ENCODE results near the gene ITPK1. TPM values are rescaled to one million over a fixed set of nuclear protein-coding genes. Genes with fewer than 3 reads are reported as not detected.

Gene ITPK1
- total RNA-seq, 1 experiment from 2014 or later, result 38.5 TPM

DNA sequence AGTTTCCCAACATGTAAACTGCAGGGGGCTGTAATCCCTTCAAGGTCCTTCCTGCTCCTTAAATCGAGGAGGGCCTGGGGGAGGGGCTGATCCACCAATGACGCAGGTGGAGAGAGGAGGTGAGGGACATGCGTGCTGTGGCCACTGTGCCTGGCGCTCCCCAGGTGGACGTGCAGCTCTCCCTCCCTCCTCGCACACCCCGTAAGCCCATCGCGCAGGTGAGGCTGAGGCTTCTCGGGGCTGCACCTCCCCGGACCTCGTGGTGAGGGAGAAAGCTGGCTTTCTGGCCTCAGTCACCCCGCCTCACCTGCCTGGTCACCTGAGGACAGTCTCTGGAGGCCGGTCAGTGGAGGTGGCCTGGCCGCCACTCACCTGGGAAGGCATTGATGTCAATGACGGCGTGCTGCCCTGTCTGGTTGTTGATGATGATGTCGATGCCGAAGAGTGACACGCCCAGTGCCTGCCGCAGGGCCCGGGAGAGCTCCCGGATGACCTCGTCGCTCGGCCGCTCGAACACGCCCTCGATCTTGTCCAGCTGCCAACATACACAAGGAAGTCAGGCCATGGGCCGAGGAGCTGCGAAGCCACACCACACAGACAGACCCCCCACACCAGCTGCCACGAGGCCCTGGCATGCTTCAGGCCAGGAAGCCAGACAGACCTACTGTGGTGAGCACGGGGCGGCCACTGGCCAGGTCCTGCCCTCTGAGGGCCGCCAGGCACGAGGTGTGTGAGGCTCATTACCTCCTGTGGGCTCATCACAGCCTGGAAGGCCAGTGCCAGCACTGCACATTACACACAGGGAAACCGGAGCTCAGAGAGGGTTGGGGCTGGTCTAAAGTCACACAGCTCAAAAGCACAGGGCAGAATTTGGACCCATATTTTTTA lies 169.5 kb downstream of the ITPK1 start:
- intact Hi-C loops (cut with micrococcal nuclease; ENCODE audit: unreplicated experiment), result no loop called here
- ChIA-PET POLR2A (ENCODE audit: low non-redundant PET) (no interaction called here), CTCF (no interaction called here)
- TF ChIP-seq EZH2 (IDR thresholded peaks at IDR 0.05; ENCODE audit: borderline replicate concordance, low read depth, low read length, poor library complexity, severe bottlenecking), result no peak
- TF ChIP-seq, protein P1, sequence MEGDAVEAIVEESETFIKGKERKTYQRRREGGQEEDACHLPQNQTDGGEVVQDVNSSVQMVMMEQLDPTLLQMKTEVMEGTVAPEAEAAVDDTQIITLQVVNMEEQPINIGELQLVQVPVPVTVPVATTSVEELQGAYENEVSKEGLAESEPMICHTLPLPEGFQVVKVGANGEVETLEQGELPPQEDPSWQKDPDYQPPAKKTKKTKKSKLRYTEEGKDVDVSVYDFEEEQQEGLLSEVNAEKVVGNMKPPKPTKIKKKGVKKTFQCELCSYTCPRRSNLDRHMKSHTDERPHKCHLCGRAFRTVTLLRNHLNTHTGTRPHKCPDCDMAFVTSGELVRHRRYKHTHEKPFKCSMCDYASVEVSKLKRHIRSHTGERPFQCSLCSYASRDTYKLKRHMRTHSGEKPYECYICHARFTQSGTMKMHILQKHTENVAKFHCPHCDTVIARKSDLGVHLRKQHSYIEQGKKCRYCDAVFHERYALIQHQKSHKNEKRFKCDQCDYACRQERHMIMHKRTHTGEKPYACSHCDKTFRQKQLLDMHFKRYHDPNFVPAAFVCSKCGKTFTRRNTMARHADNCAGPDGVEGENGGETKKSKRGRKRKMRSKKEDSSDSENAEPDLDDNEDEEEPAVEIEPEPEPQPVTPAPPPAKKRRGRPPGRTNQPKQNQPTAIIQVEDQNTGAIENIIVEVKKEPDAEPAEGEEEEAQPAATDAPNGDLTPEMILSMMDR (conservative IDR thresholded peaks at IDR 0.05; ENCODE audit: low read depth, low read length), result no peak
- BruUV-seq (replicated peaks), result no TSS peak
- no peak for DNase-seq (ENCODE audit: low spot score)
- Histone ChIP-seq H3K9me3 (ENCODE audit: low read depth, low read length, poor library complexity, severe bottlenecking) (no peaks in the 10 kb centered on the region), H3K27me3 (replicated peaks; ENCODE audit: insufficient read depth, low read depth, low read length, poor library complexity) (no peaks in the 10 kb centered on the region), H3K27ac (ENCODE audit: low read depth, low read length, poor library complexity, severe bottlenecking) (no peak overlapping the region), H3K4me1 (ENCODE audit: insufficient read depth, low read length, poor library complexity, severe bottlenecking) (no peaks in the 10 kb centered on the region), H3K36me3 (ENCODE audit: insufficient read depth, low read length, poor library complexity, severe bottlenecking) (no peaks in the 10 kb centered on the region), H3K4me3 (ENCODE audit: low read depth, low read length, poor library complexity, severe bottlenecking) (no peak overlapping the region)

DNA sequence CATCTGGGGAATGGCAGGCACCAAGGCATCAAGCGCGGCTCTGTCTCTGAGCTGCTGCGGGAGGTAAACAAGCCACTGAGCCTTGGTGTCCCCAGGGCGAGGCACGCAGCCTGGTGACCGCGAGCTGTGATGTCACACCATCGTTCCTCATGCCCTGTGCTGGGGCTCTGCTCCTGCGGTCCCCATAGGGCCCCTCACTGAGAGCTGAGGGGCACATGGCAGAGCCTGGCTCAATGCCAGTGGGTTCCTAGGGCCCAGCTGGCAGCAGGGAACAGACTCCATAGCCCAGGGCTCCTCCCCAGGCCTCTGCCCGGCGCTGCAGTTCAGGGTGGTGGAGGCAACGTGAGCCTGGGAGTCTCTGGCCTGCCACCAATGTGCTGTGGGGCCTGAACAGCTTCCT lies 170.2 kb downstream of the ITPK1 start:
- no peak overlapping the region for H3K4me3 ChIP-seq (ENCODE audit: low read depth, low read length, poor library complexity, severe bottlenecking)
- BruUV-seq (replicated peaks), result no TSS peak
- TF ChIP-seq, protein P1 (conservative IDR thresholded peaks at IDR 0.05; ENCODE audit: low read depth, low read length), result no peak
- TF ChIP-seq EZH2 (IDR thresholded peaks at IDR 0.05; ENCODE audit: borderline replicate concordance, low read depth, low read length, poor library complexity, severe bottlenecking), result no peak
- no peak overlapping the region for H3K27ac ChIP-seq (ENCODE audit: low read depth, low read length, poor library complexity, severe bottlenecking)
- no peak for DNase-seq (ENCODE audit: low spot score)
- H3K36me3 ChIP-seq (ENCODE audit: insufficient read depth, low read length, poor library complexity, severe bottlenecking), result no peaks in the 10 kb centered on the region
- H3K27me3 ChIP-seq (replicated peaks; ENCODE audit: insufficient read depth, low read depth, low read length, poor library complexity), result no peaks in the 10 kb centered on the region
- CTCF ChIA-PET, result no interaction called here
- no peaks in the 10 kb centered on the region for H3K4me1 ChIP-seq (ENCODE audit: insufficient read depth, low read length, poor library complexity, severe bottlenecking)
- no peaks in the 10 kb centered on the region for H3K9me3 ChIP-seq (ENCODE audit: low read depth, low read length, poor library complexity, severe bottlenecking)
- intact Hi-C loops (cut with micrococcal nuclease; ENCODE audit: unreplicated experiment), result no loop called here
- POLR2A ChIA-PET (ENCODE audit: low non-redundant PET), result no interaction called here

DNA sequence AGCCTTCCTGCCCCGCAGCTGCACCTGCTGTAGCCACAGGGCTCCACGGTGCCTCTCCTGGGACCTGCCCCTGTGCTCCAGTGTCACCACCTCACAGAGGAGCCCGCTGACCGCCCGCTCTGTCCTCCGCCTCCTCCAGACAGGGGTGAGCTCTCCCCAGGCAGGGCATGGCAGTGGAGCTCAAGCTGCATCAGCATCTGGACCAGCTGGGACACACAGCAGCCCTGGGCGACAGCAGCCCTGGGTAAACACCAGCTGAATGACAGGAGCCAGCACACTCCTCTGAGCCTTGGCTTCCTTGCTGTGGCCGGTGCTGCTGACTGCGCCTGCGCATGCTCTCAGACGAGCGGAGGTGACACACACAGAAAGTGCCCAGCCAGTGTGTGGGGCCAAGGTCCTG lies 170.7 kb downstream of the ITPK1 start:
- no peaks in the 10 kb centered on the region for H3K4me1 ChIP-seq (ENCODE audit: insufficient read depth, low read length, poor library complexity, severe bottlenecking)
- TF ChIP-seq, protein P1 (conservative IDR thresholded peaks at IDR 0.05; ENCODE audit: low read depth, low read length), result no peak
- no peak for TF ChIP-seq EZH2 (IDR thresholded peaks at IDR 0.05; ENCODE audit: borderline replicate concordance, low read depth, low read length, poor library complexity, severe bottlenecking)
- no peaks in the 10 kb centered on the region for H3K36me3 ChIP-seq (ENCODE audit: insufficient read depth, low read length, poor library complexity, severe bottlenecking)
- H3K27ac ChIP-seq (ENCODE audit: low read depth, low read length, poor library complexity, severe bottlenecking), result no peak overlapping the region
- intact Hi-C loops (cut with micrococcal nuclease; ENCODE audit: unreplicated experiment), result no loop called here
- H3K4me3 ChIP-seq (ENCODE audit: low read depth, low read length, poor library complexity, severe bottlenecking), result no peak overlapping the region
- POLR2A ChIA-PET (ENCODE audit: low non-redundant PET), result no interaction called here
- no peaks in the 10 kb centered on the region for H3K9me3 ChIP-seq (ENCODE audit: low read depth, low read length, poor library complexity, severe bottlenecking)
- no peak for DNase-seq (ENCODE audit: low spot score)
- BruUV-seq (replicated peaks), result no TSS peak
- H3K27me3 ChIP-seq (replicated peaks; ENCODE audit: insufficient read depth, low read depth, low read length, poor library complexity), result no peaks in the 10 kb centered on the region
- CTCF ChIA-PET, result no interaction called here

Measured in A673 (cell line).